HG02588 (cell line): ENCODE data around the gene CAMK2D.

Experiments
- ATAC-seq: cut with Tn5 transposase; IDR thresholded peaks from one replicate; pipeline ENCODE4 v1.9.1; 2021; ENCODE audit warnings: mild to moderate bottlenecking, moderate library complexity; ENCODE audit not compliant: unreplicated experiment

The CAMK2D gene

GRCh38 chr4:113407409-113407808 is 354.1 kb downstream of the CAMK2D start:
- no peak for ATAC-seq

GRCh38 chr4:113406723-113407016 is 354.9 kb downstream of the CAMK2D start:
- no peak for ATAC-seq

GRCh38 chr4:113405874-113406722 is 355.4 kb downstream of the CAMK2D start:
- ATAC-seq: no peak

- no peak for ATAC-seq
These were observed 356.7 kb downstream of the CAMK2D start for GRCh38 chr4:113404841-113405240.

GRCh38 chr4:113404167-113404571 is 357.4 kb downstream of the CAMK2D start:
- ATAC-seq: no peak
